ENCODE data around the gene NAA38. TPM values are rescaled to one million over a fixed set of nuclear protein-coding genes. Genes with fewer than 3 reads are reported as not detected.
"Not testable (repeated sequence)": the region's sequence is repeated elsewhere in the genome, so short reads cannot be mapped to it uniquely, and the experiment has no call there.

The NAA38 gene
- total RNA-seq, 1 donor from 2014 or later, result 58.7 TPM

DNA sequence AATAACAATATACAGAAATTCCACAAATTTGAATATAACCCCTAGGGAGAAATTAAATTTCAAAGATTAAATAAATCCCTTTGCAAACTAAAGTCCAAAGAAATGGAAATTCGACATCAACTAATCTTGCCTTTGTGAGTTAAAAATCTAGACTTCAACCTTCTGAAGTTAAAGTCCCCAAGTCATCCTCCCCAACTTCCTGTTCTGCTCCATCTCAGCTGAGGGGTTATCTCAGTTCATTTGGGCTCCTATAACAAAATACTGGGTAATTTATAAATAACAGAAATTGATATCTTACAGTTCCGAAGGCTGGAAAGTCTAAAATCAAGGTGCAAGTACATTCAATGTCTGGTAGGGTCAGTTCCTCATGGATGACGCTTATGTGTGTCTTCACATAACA, 46.1 kb downstream of the NAA38 start:
- no peak overlapping the region for H3K27ac ChIP-seq
- ATAC-seq (no peak), DNase-seq (no peak)
- H3K9me3 ChIP-seq, result no peaks in the 10 kb centered on the region
- no peak overlapping the region for H3K4me3 ChIP-seq
- TF ChIP-seq, protein P1, sequence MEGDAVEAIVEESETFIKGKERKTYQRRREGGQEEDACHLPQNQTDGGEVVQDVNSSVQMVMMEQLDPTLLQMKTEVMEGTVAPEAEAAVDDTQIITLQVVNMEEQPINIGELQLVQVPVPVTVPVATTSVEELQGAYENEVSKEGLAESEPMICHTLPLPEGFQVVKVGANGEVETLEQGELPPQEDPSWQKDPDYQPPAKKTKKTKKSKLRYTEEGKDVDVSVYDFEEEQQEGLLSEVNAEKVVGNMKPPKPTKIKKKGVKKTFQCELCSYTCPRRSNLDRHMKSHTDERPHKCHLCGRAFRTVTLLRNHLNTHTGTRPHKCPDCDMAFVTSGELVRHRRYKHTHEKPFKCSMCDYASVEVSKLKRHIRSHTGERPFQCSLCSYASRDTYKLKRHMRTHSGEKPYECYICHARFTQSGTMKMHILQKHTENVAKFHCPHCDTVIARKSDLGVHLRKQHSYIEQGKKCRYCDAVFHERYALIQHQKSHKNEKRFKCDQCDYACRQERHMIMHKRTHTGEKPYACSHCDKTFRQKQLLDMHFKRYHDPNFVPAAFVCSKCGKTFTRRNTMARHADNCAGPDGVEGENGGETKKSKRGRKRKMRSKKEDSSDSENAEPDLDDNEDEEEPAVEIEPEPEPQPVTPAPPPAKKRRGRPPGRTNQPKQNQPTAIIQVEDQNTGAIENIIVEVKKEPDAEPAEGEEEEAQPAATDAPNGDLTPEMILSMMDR (IDR thresholded peaks at IDR 0.05), result no peak
- H3K36me3 ChIP-seq, result no peaks in the 10 kb centered on the region
- no peaks in the 10 kb centered on the region for H3K4me1 ChIP-seq
- intact Hi-C loops (cut with DNase I), result no loop called here
- no peaks in the 10 kb centered on the region for H3K27me3 ChIP-seq

GRCh38 chr17:7809791-7810343, 47.5 kb downstream of the NAA38 start:
- H3K4me1 ChIP-seq; H3K9me3 ChIP-seq; ATAC-seq; DNase-seq; intact Hi-C loops (cut with DNase I); H3K27ac ChIP-seq; H3K4me3 ChIP-seq; H3K36me3 ChIP-seq; H3K27me3 ChIP-seq: not testable (repeated sequence)

DNA sequence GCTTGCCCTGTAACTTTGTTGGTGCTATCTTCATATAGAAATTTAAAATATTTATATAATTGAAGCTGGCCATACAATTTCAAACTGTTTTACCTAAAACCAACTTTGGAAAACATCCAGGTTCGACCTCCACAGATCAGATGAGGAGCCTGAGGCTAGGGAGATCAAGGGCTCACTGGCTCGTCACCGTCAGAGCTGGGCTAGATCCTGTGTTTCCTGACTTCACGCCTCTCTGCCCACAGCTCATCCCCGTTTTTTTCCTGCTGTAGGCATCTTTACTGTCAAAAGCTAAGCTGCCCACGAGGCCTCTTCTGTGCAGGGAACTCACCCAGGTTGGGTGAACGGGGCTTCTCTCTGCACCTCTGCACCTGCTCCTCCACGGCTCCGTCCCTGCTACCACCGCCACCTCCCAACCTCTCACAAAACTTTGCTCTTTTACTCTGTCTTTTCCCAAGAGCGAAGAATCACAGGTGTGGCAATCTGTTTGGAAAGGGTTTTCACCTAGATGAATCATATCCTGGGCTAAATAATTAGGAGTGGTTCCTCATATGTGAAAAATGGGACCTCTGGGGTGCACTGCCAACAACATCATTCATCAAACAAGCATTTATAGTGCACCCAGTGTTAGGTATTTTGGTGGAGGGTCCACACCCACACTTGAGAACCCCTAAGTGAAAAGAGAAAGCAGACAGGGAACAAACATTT, 48.1 kb downstream of the NAA38 start:
- Histone ChIP-seq H3K27ac (no peak overlapping the region), H3K4me1 (no peaks in the 10 kb centered on the region), H3K27me3 (no peaks in the 10 kb centered on the region), H3K9me3 (no peaks in the 10 kb centered on the region), H3K4me3 (no peak overlapping the region), H3K36me3 (no peaks in the 10 kb centered on the region)
- peak; percentile 28 for ATAC-seq
- DNase-seq, result no peak
- intact Hi-C loops (cut with DNase I), result no loop called here
- TF ChIP-seq, protein P1 (IDR thresholded peaks at IDR 0.05), result no peak

DNA sequence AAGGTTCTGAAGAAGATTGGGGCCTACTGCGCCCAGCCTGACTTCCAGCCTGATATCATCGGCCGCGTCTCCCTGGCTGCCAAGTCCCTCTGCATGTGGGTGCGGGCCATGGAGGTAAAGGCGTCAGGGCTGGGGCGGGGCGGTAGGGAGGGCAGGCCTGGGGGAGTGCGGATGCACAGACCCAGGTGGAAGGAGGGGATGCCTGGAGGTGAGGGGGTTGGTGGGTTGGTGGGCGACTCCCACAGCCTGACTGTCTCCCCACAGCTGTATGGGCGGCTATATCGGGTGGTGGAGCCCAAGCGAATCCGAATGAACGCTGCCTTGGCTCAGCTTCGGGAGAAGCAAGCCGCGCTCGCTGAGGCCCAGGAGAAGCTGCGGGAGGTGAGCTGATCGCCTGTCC, 50.2 kb downstream of the NAA38 start:
- H3K4me3 ChIP-seq, result no peak overlapping the region
- TF ChIP-seq, protein P1 (IDR thresholded peaks at IDR 0.05), result no peak
- H3K9me3 ChIP-seq, result no peaks in the 10 kb centered on the region
- H3K27me3 ChIP-seq, result no peaks in the 10 kb centered on the region
- intact Hi-C loops (cut with DNase I), result no loop called here
- no peak overlapping the region for H3K27ac ChIP-seq
- no peak for DNase-seq
- no peaks in the 10 kb centered on the region for H3K36me3 ChIP-seq
- no peaks in the 10 kb centered on the region for H3K4me1 ChIP-seq
- ATAC-seq, result no peak

Other genes starting within 250 kb of the NAA38 start
- 39.3 TPM for gene FXR2, start 242.7 kb downstream of the NAA38 start, total RNA-seq
- gene SAT2, start 229.7 kb downstream of the NAA38 start, total RNA-seq, result 81.7 TPM
- 0.87 TPM for gene SHBG, start 227.4 kb downstream of the NAA38 start, total RNA-seq
- gene ATP1B2, start 206.6 kb downstream of the NAA38 start, total RNA-seq, result 4.8 TPM
- gene TP53, start 170.1 kb downstream of the NAA38 start, total RNA-seq, result 41.7 TPM
- gene WRAP53, start 169.1 kb downstream of the NAA38 start, total RNA-seq, result 5.7 TPM
- gene EFNB3, start 152.4 kb downstream of the NAA38 start, total RNA-seq, result 0.32 TPM
- gene DNAH2, start 139.8 kb downstream of the NAA38 start, total RNA-seq, result 0.58 TPM
- 48.3 TPM for gene KDM6B, start 23.3 kb downstream of the NAA38 start, total RNA-seq
- 10.7 TPM for gene TMEM88, start 2.5 kb downstream of the NAA38 start, total RNA-seq
- 7.2 TPM for gene CYB5D1, start 444 bp upstream of the NAA38 start, total RNA-seq
- 93.0 TPM for gene CHD3, start 31.2 kb upstream of the NAA38 start, total RNA-seq
- 8.0 TPM for gene RNF227, start 58.7 kb upstream of the NAA38 start, total RNA-seq
- 5.9 TPM for gene KCNAB3, start 72.3 kb upstream of the NAA38 start, total RNA-seq
- gene TRAPPC1, start 74.4 kb upstream of the NAA38 start, total RNA-seq, result 135 TPM
- 62.7 TPM for gene CNTROB, start 74.6 kb upstream of the NAA38 start, total RNA-seq
- 2.6 TPM for gene GUCY2D, start 145.1 kb upstream of the NAA38 start, total RNA-seq
- gene ALOX15B, start 181.5 kb upstream of the NAA38 start, total RNA-seq, result 80.2 TPM
- not detected for gene ALOX12B, start 230.2 kb upstream of the NAA38 start, total RNA-seq

Data from upper lobe of right lung (tissue), 1 donor.